GM21381 (cell line): ENCODE data around the gene DGKE.

ENCODE experiments used
- ATAC-seq: cut with Tn5 transposase; IDR thresholded peaks from one replicate; pipeline ENCODE4 v1.9.1; 2021; ENCODE audit warnings: mild to moderate bottlenecking, moderate library complexity; ENCODE audit not compliant: unreplicated experiment

Gene DGKE

GRCh38 chr17:56833809-56834379, at the start of gene DGKE, which contains the start of gene C17orf67:
Gene DGKE (plus strand): TSS chr17:56834151. CDS start chr17:56834796, 645 bp downstream.
Gene C17orf67 (minus strand): TSS chr17:56833920. CDS start chr17:56815810, 18,110 bp downstream.
- peak; percentile 64 for ATAC-seq

- no peak for ATAC-seq
Measured at GRCh38 chr17:56785405-56785804, 48.5 kb upstream of the DGKE start.

- no peak for ATAC-seq
Measured at GRCh38 chr17:56785997-56786680, 47.8 kb upstream of the DGKE start.

GRCh38 chr17:56786989-56787482, 46.9 kb upstream of the DGKE start:
- peak; percentile 81 for ATAC-seq

GRCh38 chr17:56792267-56792666, 41.7 kb upstream of the DGKE start:
- ATAC-seq: no peak

GRCh38 chr17:56793531-56793930, 40.4 kb upstream of the DGKE start:
- no peak for ATAC-seq

- no peak for ATAC-seq
Measured at GRCh38 chr17:56793957-56794356, 40.0 kb upstream of the DGKE start.

- no peak for ATAC-seq
Measured at GRCh38 chr17:56795221-56795865, 38.6 kb upstream of the DGKE start.

- no peak for ATAC-seq
Measured at GRCh38 chr17:56796536-56796935, 37.4 kb upstream of the DGKE start.

GRCh38 chr17:56798916-56799315, 35.0 kb upstream of the DGKE start:
- ATAC-seq: no peak

- ATAC-seq: no peak
Measured at GRCh38 chr17:56801459-56802178, 32.3 kb upstream of the DGKE start.

GRCh38 chr17:56803071-56803470, 30.9 kb upstream of the DGKE start:
- no peak for ATAC-seq

GRCh38 chr17:56804454-56804853, 29.5 kb upstream of the DGKE start:
- ATAC-seq: no peak

GRCh38 chr17:56806949-56807348, 27.0 kb upstream of the DGKE start:
- no peak for ATAC-seq

GRCh38 chr17:56807723-56808122, 26.2 kb upstream of the DGKE start:
- no peak for ATAC-seq

GRCh38 chr17:56808503-56808902, 25.4 kb upstream of the DGKE start:
- no peak for ATAC-seq

GRCh38 chr17:56809106-56809819, 24.7 kb upstream of the DGKE start:
- no peak for ATAC-seq

GRCh38 chr17:56809820-56810179, 24.2 kb upstream of the DGKE start:
- ATAC-seq: no peak

- ATAC-seq: no peak
Measured at GRCh38 chr17:56810343-56810742, 23.6 kb upstream of the DGKE start.

GRCh38 chr17:56810891-56811775, 22.8 kb upstream of the DGKE start:
- no peak for ATAC-seq
